ENCODE measurements around the gene AGAP1. TPM values are rescaled to one million over a fixed set of nuclear protein-coding genes. Genes with fewer than 3 reads are reported as not detected.
A peak's percentile ranks its signal among the peaks of the same experiment; 100 is the strongest.

The AGAP1 gene
- polyA plus RNA-seq, 1 donor from 2014 or later: 17.4 TPM

- peak overlapping the region; percentile 46 for H3K4me3 ChIP-seq (ENCODE audit: low read length)
- TF ChIP-seq TAF1 (IDR thresholded peaks at IDR 0.05; ENCODE audit: low read depth) (no peak), MXI1 (conservative IDR thresholded peaks at IDR 0.05; ENCODE audit: poor library complexity, severe bottlenecking) (no peak), EP300 (conservative IDR thresholded peaks at IDR 0.05; ENCODE audit: poor library complexity, severe bottlenecking) (peak; percentile 86), EZH2 (IDR thresholded peaks at IDR 0.05; ENCODE audit: borderline replicate concordance, insufficient read depth, low read length, poor library complexity, severe bottlenecking) (no peak), REST (IDR thresholded peaks at IDR 0.05; ENCODE audit: borderline replicate concordance) (peak; percentile 36), SMC3 (conservative IDR thresholded peaks at IDR 0.05; ENCODE audit: poor library complexity) (no peak), RAD21 (conservative IDR thresholded peaks at IDR 0.05) (no peak), POLR2AphosphoS5 (IDR thresholded peaks at IDR 0.05) (peak; percentile 41)
- TF ChIP-seq, protein P1, sequence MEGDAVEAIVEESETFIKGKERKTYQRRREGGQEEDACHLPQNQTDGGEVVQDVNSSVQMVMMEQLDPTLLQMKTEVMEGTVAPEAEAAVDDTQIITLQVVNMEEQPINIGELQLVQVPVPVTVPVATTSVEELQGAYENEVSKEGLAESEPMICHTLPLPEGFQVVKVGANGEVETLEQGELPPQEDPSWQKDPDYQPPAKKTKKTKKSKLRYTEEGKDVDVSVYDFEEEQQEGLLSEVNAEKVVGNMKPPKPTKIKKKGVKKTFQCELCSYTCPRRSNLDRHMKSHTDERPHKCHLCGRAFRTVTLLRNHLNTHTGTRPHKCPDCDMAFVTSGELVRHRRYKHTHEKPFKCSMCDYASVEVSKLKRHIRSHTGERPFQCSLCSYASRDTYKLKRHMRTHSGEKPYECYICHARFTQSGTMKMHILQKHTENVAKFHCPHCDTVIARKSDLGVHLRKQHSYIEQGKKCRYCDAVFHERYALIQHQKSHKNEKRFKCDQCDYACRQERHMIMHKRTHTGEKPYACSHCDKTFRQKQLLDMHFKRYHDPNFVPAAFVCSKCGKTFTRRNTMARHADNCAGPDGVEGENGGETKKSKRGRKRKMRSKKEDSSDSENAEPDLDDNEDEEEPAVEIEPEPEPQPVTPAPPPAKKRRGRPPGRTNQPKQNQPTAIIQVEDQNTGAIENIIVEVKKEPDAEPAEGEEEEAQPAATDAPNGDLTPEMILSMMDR (IDR thresholded peaks at IDR 0.05; ENCODE audit: poor library complexity, severe bottlenecking): no peak
- no peaks in the 10 kb centered on the region for H3K9me2 ChIP-seq (ENCODE audit: insufficient read depth, low read length)
- no peak overlapping the region for H3K4me2 ChIP-seq (ENCODE audit: low read length)
- no peaks in the 10 kb centered on the region for H3K36me3 ChIP-seq (ENCODE audit: insufficient read depth, low read length)
- no peak overlapping the region for H2AFZ ChIP-seq (ENCODE audit: low read depth, low read length)
- H3K9ac ChIP-seq (ENCODE audit: low read length): no peak overlapping the region
- no peaks in the 10 kb centered on the region for H3K27me3 ChIP-seq (ENCODE audit: insufficient read depth, low read depth, low read length)
- peaks cover 27% of the 10 kb centered on the region for H3K79me2 ChIP-seq (replicated peaks; ENCODE audit: insufficient read depth, low read length)
- H3K27ac ChIP-seq (ENCODE audit: low read length): no peak overlapping the region
- H3F3A ChIP-seq (ENCODE audit: insufficient read depth, low read length, poor library complexity, severe bottlenecking): no peaks in the 10 kb centered on the region
- peaks cover 2% of the 10 kb centered on the region for H4K20me1 ChIP-seq (ENCODE audit: insufficient read depth)
- H3K9me3 ChIP-seq (ENCODE audit: low read length): no peaks in the 10 kb centered on the region
Observed at GRCh38 chr2:235534678-235535422, 41.0 kb downstream of the AGAP1 start.

DNA sequence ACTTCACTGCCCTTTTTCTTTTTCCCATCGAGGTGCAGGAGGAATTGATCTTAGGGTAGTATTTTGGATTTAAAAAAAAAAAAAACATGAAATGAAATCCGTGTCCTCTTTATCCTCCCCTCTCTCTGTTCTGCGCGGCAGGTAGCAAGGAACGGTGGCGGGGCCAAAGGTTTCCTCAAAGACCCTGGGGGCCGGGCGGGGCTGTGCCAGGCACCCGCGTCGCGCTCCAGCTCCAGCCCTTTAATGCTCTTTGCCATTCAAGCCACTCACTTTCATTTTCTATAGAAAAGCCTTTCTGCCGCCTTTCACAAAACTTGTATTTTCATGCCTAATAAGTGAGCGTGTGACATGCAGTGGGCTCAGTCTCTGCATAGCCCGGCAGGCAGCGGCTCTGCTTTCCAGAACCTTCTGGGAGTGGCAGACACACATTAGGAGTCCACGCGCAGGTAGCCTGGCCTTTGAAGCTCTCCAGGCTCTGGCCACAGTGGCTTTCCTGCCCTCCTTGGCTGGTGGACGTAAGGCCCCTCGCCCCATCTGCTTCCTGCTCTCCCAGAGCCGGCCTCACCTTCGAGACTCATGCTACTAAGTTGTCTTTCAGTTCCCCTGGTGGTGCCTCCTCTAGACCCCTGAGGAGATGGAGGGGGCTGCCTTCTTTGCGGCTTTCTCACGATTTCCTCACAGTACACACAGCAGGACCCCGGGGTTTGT lies 41.7 kb downstream of the AGAP1 start:
- no peak for TF ChIP-seq POLR2AphosphoS5 (IDR thresholded peaks at IDR 0.05)
- TF ChIP-seq REST (IDR thresholded peaks at IDR 0.05; ENCODE audit: borderline replicate concordance): no peak
- no peak for TF ChIP-seq SMC3 (conservative IDR thresholded peaks at IDR 0.05; ENCODE audit: poor library complexity)
- TF ChIP-seq MXI1 (conservative IDR thresholded peaks at IDR 0.05; ENCODE audit: poor library complexity, severe bottlenecking): no peak
- no peak for TF ChIP-seq TAF1 (IDR thresholded peaks at IDR 0.05; ENCODE audit: low read depth)
- Histone ChIP-seq H3K27me3 (ENCODE audit: insufficient read depth, low read depth, low read length) (no peaks in the 10 kb centered on the region), H3K27ac (ENCODE audit: low read length) (no peak overlapping the region), H3K4me2 (ENCODE audit: low read length) (no peak overlapping the region), H3K36me3 (ENCODE audit: insufficient read depth, low read length) (no peaks in the 10 kb centered on the region), H2AFZ (ENCODE audit: low read depth, low read length) (no peak overlapping the region), H3K9me3 (ENCODE audit: low read length) (no peaks in the 10 kb centered on the region), H4K20me1 (ENCODE audit: insufficient read depth) (peaks cover 2% of the 10 kb centered on the region), H3K9me2 (ENCODE audit: insufficient read depth, low read length) (no peaks in the 10 kb centered on the region), H3K9ac (ENCODE audit: low read length) (no peak overlapping the region), H3K4me3 (ENCODE audit: low read length) (no peak overlapping the region), H3F3A (ENCODE audit: insufficient read depth, low read length, poor library complexity, severe bottlenecking) (no peaks in the 10 kb centered on the region), H3K79me2 (replicated peaks; ENCODE audit: insufficient read depth, low read length) (peaks cover 34% of the 10 kb centered on the region)

All from neural cell (in vitro differentiated cells).